Mucosa of rectum (tissue), 2 donors: ENCODE measurements around the gene CFAP161.
"Not testable (repeated sequence)": the region's sequence is repeated elsewhere in the genome, so short reads cannot be mapped to it uniquely, and the experiment has no call there.

Experiments
- H3K27ac ChIP-seq, 2 donors: one replicate each; pipeline ENCODE4 v1.7.0; 2013; ENCODE audit warnings: inconsistent platforms in 2 of 2, low read depth in 2 of 2, low read length in 2 of 2
- H3K27me3 ChIP-seq, 2 donors: one replicate each; pipeline ENCODE4 v1.7.0; 2013; ENCODE audit warnings: low read length in 2 of 2; ENCODE audit not compliant: control insufficient read depth in 2 of 2, insufficient read depth in 2 of 2
- H3K36me3 ChIP-seq, 2 donors: one replicate each; pipeline ENCODE4 v1.7.0; 2013; ENCODE audit warnings: low read length in 2 of 2; ENCODE audit not compliant: control insufficient read depth in 2 of 2, insufficient read depth in 2 of 2
- H3K4me1 ChIP-seq, 2 donors: one replicate each; pipeline ENCODE4 v1.7.0; 2013; ENCODE audit warnings: low read length in 2 of 2, mild to moderate bottlenecking in 1 of 2; ENCODE audit not compliant: control insufficient read depth in 2 of 2, insufficient read depth in 2 of 2
- H3K4me3 ChIP-seq, 2 donors: one replicate each; pipeline ENCODE4 v1.7.0; 2013; ENCODE audit warnings: low read length in 2 of 2
- H3K9ac ChIP-seq, 2 donors: one replicate each; pipeline ENCODE4 v1.7.0; 2013; ENCODE audit warnings: low read length in 2 of 2, low read depth in 1 of 2, mild to moderate bottlenecking in 1 of 2
- H3K9me3 ChIP-seq, 2 donors: one replicate each; pipeline ENCODE4 v1.7.0; 2013; ENCODE audit warnings: low read length in 2 of 2; ENCODE audit not compliant: control insufficient read depth in 2 of 2
- donor health status: healthy.
- donor health status: Normal muscosa, but diverticular disease.

The CFAP161 gene

DNA sequence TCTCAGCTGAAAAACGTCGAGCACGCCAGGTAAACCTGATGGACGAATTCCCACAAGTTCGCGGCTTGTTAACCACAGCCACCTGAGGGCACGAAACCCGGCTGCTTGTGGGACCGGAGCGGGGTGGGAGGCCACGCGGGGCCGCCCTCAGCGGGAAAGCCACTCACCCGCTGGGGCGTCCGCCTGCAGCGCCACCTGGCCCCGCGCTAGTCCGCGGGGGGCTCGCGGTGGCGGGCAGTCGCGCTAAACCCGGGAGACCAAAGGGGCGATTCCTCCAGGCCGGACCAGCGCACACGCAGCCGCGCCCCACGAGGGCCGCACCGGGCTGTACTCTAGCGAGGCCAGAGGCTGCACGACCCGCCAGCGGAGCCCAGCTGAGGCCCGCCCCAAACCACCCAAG is 15.7 kb upstream of the CFAP161 start:
- no peak overlapping the region for H3K4me3 ChIP-seq
- no peaks in the 10 kb centered on the region for H3K36me3 ChIP-seq
- H3K4me1 ChIP-seq, result no peaks in the 10 kb centered on the region
- H3K9ac ChIP-seq, result no peak overlapping the region
- H3K27me3 ChIP-seq, result peaks cover 10 to 17% of the 10 kb centered on the region in 2 donors
- no peak overlapping the region for H3K27ac ChIP-seq
- peaks cover 0 to 3% of the 10 kb centered on the region in 2 donors for H3K9me3 ChIP-seq

DNA sequence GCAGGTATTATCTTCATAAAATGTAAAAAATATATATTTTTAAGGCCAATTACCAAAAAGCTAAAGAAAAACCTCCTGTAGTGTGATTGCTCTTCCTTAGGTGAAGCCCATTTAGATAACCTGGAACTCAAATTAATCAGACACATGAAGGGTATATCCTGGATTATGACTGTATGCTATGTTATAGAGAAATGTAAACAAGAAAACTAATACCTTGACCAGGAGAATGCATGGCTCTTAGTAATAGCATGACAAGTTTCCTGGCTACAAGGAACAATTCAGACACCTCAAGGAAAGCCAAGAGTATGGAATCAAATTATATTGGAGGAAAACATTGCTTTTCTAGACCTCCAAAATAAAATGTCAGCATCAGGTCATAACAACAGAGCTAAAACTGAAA is 14.0 kb upstream of the CFAP161 start:
- no peaks in the 10 kb centered on the region for H3K4me1 ChIP-seq
- peaks cover 0 to 3% of the 10 kb centered on the region in 2 donors for H3K9me3 ChIP-seq
- no peak overlapping the region for H3K4me3 ChIP-seq
- no peak overlapping the region for H3K9ac ChIP-seq
- no peak overlapping the region for H3K27ac ChIP-seq
- peaks cover 10 to 15% of the 10 kb centered on the region in 2 donors for H3K27me3 ChIP-seq
- H3K36me3 ChIP-seq, result no peaks in the 10 kb centered on the region

DNA sequence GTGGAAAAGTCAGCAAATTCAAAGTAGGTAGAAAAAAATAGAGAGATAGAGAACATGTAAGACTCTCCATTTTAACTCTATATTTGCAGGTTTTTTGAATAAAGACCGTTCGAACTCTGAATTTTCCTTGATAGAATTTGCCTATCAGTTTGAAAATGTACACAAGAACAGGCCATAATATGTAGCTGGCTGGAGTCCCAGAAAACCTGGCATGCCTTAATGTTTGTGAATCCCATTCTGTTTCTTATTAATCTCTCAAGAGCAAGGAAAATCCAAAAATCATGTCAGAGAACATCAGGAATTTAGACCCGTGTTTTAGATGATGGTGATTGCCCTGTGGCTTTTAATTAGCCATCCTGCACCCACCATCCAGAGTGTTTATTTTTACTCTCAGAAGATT is 7.2 kb upstream of the CFAP161 start:
- Histone ChIP-seq H3K27me3 (no peaks in the 10 kb centered on the region), H3K4me3 (no peak overlapping the region), H3K27ac (no peak overlapping the region), H3K36me3 (no peaks in the 10 kb centered on the region), H3K4me1 (no peaks in the 10 kb centered on the region), H3K9ac (no peak overlapping the region), H3K9me3 (no peaks in the 10 kb centered on the region)

DNA sequence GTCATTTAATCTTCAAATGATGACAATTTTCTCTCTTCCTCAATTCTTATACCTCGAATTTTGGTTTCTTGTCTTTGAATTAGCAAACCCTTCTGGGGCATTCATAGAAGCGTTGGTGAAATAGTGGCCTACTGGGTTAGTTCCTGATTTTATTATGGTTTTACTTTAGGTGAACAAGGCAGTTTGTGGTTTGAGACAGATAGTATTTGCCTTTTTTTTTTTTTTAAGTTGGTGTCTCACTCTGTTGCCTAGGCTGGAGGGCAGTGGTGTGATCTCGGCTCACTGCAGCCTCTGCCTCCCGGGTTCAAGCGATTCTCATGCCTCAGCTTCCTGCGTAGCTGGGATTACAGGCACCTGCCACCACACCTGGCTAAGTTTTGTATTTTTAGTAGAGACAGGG is 7.4 kb downstream of the CFAP161 start:
- H3K4me3 ChIP-seq, H3K27me3 ChIP-seq, H3K36me3 ChIP-seq, H3K4me1 ChIP-seq, H3K9ac ChIP-seq, H3K9me3 ChIP-seq, H3K27ac ChIP-seq: not testable (repeated sequence)

DNA sequence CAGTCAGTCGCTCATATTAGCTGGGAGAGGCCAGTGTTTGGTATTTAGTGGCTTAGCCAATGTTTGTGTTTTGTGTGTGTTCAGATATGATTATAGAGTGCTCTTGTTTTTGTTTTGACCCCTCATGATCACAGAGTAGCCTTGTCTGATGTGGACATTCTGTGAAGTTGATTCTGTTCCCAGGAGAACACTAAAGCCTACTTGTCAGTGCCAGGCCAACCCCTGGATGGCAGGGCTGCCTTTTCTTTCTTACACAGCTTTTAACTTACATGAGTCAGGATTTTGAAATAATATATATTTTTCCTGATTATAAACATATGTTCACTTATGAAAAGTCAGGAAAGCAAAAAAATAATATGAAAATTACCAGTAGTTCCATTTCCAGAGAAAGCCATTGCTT is 11.9 kb downstream of the CFAP161 start:
- Histone ChIP-seq H3K27me3 (no peaks in the 10 kb centered on the region), H3K36me3 (no peaks in the 10 kb centered on the region), H3K9me3 (no peaks in the 10 kb centered on the region), H3K27ac (no peak overlapping the region), H3K4me3 (no peak overlapping the region), H3K9ac (no peak overlapping the region), H3K4me1 (no peaks in the 10 kb centered on the region)

DNA sequence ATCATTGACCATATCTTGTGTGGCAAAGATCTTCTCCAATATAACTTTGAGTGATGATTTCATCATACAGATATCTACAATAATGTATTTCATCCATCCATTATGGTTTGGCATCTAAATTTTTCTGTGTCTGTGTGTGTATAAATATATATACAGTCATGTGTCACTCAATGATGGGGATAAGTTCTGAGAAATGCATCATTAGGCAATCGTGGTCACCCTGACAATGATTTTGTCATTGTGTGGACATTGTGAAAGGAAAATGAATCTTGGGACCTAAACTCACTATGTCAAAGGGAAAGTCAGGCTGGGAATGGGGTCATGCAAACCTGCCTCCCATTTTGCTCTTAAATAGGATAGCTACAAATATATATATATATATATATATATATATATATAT is 12.4 kb downstream of the CFAP161 start:
- H3K9me3 ChIP-seq, result no peaks in the 10 kb centered on the region
- H3K36me3 ChIP-seq, result no peaks in the 10 kb centered on the region
- no peak overlapping the region for H3K9ac ChIP-seq
- no peak overlapping the region for H3K27ac ChIP-seq
- H3K4me3 ChIP-seq, result no peak overlapping the region
- H3K4me1 ChIP-seq, result no peaks in the 10 kb centered on the region
- no peaks in the 10 kb centered on the region for H3K27me3 ChIP-seq

DNA sequence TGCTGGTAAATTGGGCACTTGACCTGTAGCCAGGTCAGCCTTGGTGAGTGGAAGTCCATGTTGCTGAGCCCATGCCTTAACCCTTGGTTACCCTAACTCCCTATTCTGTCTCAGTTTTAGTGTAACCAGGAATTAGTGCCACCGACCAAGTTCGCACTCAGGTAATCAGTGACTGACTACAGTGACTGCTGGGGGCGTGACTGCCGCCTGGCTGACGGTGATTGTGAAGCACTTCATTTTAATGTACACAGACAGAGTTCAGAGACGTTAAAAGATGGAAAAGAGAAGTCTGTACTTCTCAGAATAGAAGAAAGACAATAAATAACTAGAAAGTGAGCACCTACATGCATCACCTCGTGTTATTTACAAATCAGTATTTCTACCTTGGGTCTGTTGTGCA is 17.3 kb downstream of the CFAP161 start:
- Histone ChIP-seq H3K27ac (no peak overlapping the region), H3K36me3 (no peaks in the 10 kb centered on the region), H3K9ac (no peak overlapping the region), H3K4me1 (no peaks in the 10 kb centered on the region), H3K4me3 (no peak overlapping the region), H3K9me3 (no peaks in the 10 kb centered on the region), H3K27me3 (no peaks in the 10 kb centered on the region)

DNA sequence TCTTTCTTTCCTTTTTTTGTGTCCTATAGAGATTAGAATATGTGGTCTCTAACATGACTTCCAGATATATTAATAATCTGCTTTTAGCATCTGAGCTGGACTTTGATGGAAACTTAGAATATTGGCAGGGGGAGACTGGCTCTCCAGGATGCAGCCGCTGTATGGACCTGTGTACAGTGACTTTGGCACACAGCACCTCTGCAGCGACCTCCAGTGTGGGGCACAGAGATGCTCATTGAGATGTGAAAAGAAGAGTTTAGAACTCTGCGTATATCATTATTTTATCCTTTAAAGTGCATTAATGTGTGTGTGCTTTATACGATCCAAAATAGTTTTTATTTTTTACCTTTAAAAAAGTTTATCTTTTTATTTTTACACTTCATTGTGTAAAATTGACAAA is 18.3 kb downstream of the CFAP161 start:
- H3K27ac ChIP-seq, result no peak overlapping the region
- no peak overlapping the region for H3K4me3 ChIP-seq
- H3K4me1 ChIP-seq, result no peaks in the 10 kb centered on the region
- no peak overlapping the region for H3K9ac ChIP-seq
- H3K36me3 ChIP-seq, result no peaks in the 10 kb centered on the region
- no peaks in the 10 kb centered on the region for H3K27me3 ChIP-seq
- H3K9me3 ChIP-seq, result no peaks in the 10 kb centered on the region

DNA sequence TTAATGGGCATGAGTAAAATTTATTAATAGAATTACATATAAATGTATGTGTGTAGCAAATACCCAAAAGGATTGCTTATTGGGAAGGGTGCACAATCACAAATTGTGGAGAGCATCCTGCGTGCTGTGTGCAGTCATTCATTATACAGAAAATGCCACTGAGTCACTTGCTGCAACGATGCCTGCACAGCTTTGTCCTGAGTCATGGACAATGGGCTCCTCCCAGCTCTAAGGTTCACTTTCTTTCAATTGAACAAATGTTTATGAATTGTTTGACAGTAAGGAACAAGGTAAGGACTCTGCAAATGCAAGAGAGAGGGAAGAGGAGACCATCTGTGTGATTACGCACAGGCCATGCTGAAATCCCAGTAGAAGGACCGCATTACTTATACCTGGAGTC is 18.7 kb downstream of the CFAP161 start:
- Histone ChIP-seq H3K9ac (no peak overlapping the region), H3K4me3 (no peak overlapping the region), H3K27me3 (no peaks in the 10 kb centered on the region), H3K36me3 (no peaks in the 10 kb centered on the region), H3K9me3 (no peaks in the 10 kb centered on the region), H3K4me1 (no peaks in the 10 kb centered on the region), H3K27ac (no peak overlapping the region)

DNA sequence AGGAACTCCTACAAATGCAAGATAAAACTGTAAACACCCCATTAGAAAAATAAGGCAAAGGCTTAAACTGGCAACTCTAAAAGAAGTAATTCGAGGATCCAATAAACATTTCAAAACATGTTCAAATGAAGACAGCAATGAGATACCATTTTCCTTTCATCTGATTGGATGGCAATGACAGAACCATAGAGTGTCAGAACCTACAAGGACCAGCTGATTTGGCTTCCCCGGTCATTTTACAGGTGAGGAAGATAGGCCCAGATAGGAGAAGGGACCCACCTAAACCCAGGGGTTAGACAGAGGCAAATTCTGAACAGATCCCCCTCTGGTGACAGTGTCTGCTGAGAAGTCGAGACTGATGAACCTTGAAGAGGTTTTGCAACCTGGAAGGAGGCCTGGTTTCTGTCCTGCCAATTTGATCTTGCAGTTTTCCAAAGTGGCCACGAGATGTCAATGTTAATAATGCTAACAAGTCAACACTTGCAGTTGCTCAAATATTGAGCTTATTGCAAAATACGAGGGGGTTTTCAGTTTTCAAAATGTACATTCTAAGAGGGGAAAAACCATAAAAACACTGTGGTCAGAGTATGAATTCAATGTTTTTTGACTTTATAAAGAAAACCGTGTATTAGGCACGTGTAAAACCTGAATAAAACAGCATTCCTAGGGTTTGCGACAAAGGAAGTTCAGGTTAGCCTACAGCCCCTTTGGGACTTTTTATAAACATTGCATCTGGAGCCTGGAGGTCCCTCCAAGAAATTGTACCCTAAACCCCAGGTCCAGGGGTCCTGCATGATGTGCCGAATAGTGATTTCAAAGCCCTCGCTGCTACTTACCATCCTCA is 21.5 kb downstream of the CFAP161 start:
- Histone ChIP-seq H3K9me3 (no peaks in the 10 kb centered on the region), H3K27me3 (no peaks in the 10 kb centered on the region), H3K36me3 (no peaks in the 10 kb centered on the region), H3K4me1 (peaks cover 0 to 4% of the 10 kb centered on the region in 2 donors), H3K4me3 (no peak overlapping the region), H3K27ac (no peak overlapping the region), H3K9ac (no peak overlapping the region)
